H1 (cell line): ENCODE results near the gene RNF220. TPM values are rescaled to one million over a fixed set of nuclear protein-coding genes. Genes with fewer than 3 reads are reported as not detected.

Source experiments
- CTCF ChIA-PET: fragments of 300-600 bp; sonication (Branson Sonifier 250); formaldehyde crosslinking; loops from one replicate; lab custom pipeline; 2021; ENCODE audit not compliant: partially characterized antibody; lab: Charles Lee
- POLR2A ChIA-PET: fragments of 300-600 bp; sonication (Branson Sonifier 250); formaldehyde crosslinking; loops from one replicate; lab custom pipeline; 2021; ENCODE audit warnings: inconsistent platforms; ENCODE audit not compliant: partially characterized antibody; lab: Charles Lee
- DNase-seq, 2 experiments: peaks; one replicate each; pipeline versions ENCODE4 v3.0.0 to v3.0.0-alpha.2; 2010 to 2022; ENCODE audit warnings: low spot score in 2 of 2, low read depth in 1 of 2, mixed read lengths in 1 of 2
- FAIRE-seq: peaks from 2 replicates; lab custom pipeline; 2011; peaks lifted over from hg19 to GRCh38; lab: Jason Lieb, UNC
- H2AFZ ChIP-seq: 2 replicates; pipeline ENCODE4 v1.8.1; 2012; ENCODE audit warnings: low read length, inconsistent platforms
- H2AK5ac ChIP-seq: 2 replicates; pipeline ENCODE4 v1.6.1; 2013; ENCODE audit warnings: low read depth, low read length
- H2BK120ac ChIP-seq: replicated peaks from 2 replicates; pipeline ENCODE3; 2013; ENCODE audit warnings: low read depth, low read length, inconsistent platforms
- H2BK12ac ChIP-seq: 2 replicates; pipeline ENCODE4 v1.6.1; 2013; ENCODE audit warnings: low read depth, low read length
- H2BK15ac ChIP-seq: 2 replicates; pipeline ENCODE4 v1.6.1; 2013; ENCODE audit warnings: low read length
- H2BK20ac ChIP-seq: 2 replicates; pipeline ENCODE4 v1.6.1; 2013; ENCODE audit warnings: low read length
- H2BK5ac ChIP-seq: 2 replicates; pipeline ENCODE4 v1.6.1; 2013; ENCODE audit warnings: low read depth, low read length
- H3K14ac ChIP-seq: 2 replicates; pipeline ENCODE4 v1.6.1; 2013; ENCODE audit warnings: inconsistent platforms; ENCODE audit not compliant: insufficient read length
- H3K18ac ChIP-seq: 2 replicates; pipeline ENCODE4 v1.6.1; 2013; ENCODE audit warnings: low read length; ENCODE audit errors: extremely low read depth
- H3K23ac ChIP-seq: 2 replicates; pipeline ENCODE4 v1.6.1; 2013; ENCODE audit warnings: inconsistent platforms; ENCODE audit not compliant: insufficient read length
- H3K23me2 ChIP-seq: 2 replicates; pipeline ENCODE4 v1.6.1; 2013; ENCODE audit warnings: low read depth, low read length
- H3K27ac ChIP-seq: 2 replicates; pipeline ENCODE4 v1.6.1; 2011; ENCODE audit warnings: low read depth, low read length, inconsistent platforms
- H3K27me3 ChIP-seq, 4 experiments: replicated peaks in 1 of 4; 1 replicate in 1 of 4; 2 replicates in 3 of 4; pipeline versions ENCODE4 v1.6.1 to v1.8.1; 2011 to 2013; ENCODE audit warnings: low read length in 3 of 4, mild to moderate bottlenecking in 3 of 4, inconsistent platforms in 2 of 4, mixed read lengths in 2 of 4, moderate library complexity in 1 of 4; ENCODE audit not compliant: control insufficient read depth in 3 of 4, insufficient read depth in 3 of 4; ENCODE audit errors: extremely low read depth in 1 of 4
- H3K36me3 ChIP-seq, 4 experiments: 2 replicates each; pipeline versions ENCODE4 v1.6.1 to v1.8.1; 2011 to 2013; ENCODE audit warnings: mild to moderate bottlenecking in 4 of 4, low read length in 3 of 4, moderate library complexity in 2 of 4, control low read depth in 1 of 4, inconsistent platforms in 1 of 4; ENCODE audit not compliant: insufficient read depth in 4 of 4, control insufficient read depth in 2 of 4
- H3K4ac ChIP-seq: replicated peaks from 2 replicates; pipeline ENCODE3; 2013; ENCODE audit warnings: low read length, low read depth, mixed read lengths, inconsistent platforms; ENCODE audit not compliant: insufficient read length
- H3K4me1 ChIP-seq, 4 experiments: replicated peaks in 1 of 4; 1 replicate in 1 of 4; 2 replicates in 3 of 4; pipeline versions ENCODE4 v1.6.1 to v1.8.1; 2011 to 2013; ENCODE audit warnings: low read length in 3 of 4, inconsistent platforms in 2 of 4, mixed read lengths in 1 of 4; ENCODE audit not compliant: insufficient read depth in 4 of 4, control insufficient read depth in 3 of 4
- H3K4me2 ChIP-seq, 2 experiments: 2 replicates each; pipeline versions ENCODE4 v1.6.1 to v1.8.1; 2011 to 2013; ENCODE audit warnings: low read depth in 2 of 2, low read length in 2 of 2, control low read depth in 1 of 2, inconsistent platforms in 1 of 2, mild to moderate bottlenecking in 1 of 2; ENCODE audit not compliant: insufficient read depth in 1 of 2
- H3K4me3 ChIP-seq, 4 experiments: fragments of 200-600, 300-600 bp in 1 of 4; sonication (generic), shearing (Covaris generic), sonication (Bioruptor Twin) in 1 of 4; 2 replicates each; pipeline versions ENCODE4 v1.5.1 to v1.8.1; 2011 to 2016; ENCODE audit warnings: low read length in 4 of 4, low read depth in 3 of 4, control low read depth in 2 of 4, inconsistent platforms in 2 of 4, mild to moderate bottlenecking in 2 of 4, mixed read lengths in 1 of 4, moderate library complexity in 1 of 4; ENCODE audit not compliant: insufficient read depth in 2 of 4; ENCODE audit errors: extremely low read depth in 1 of 4
- H3K56ac ChIP-seq: replicated peaks from 2 replicates; pipeline ENCODE3; 2013; ENCODE audit warnings: low read depth, mild to moderate bottlenecking, mixed read lengths, low read length, inconsistent platforms; ENCODE audit not compliant: insufficient read length
- H3K79me1 ChIP-seq: 2 replicates; pipeline ENCODE4 v1.6.1; 2013; ENCODE audit warnings: low read depth, low read length, control low read depth
- H3K79me2 ChIP-seq, 2 experiments: 2 replicates each; pipeline versions ENCODE4 v1.6.1 to v1.8.1; 2012 to 2013; ENCODE audit warnings: low read length in 2 of 2, mild to moderate bottlenecking in 2 of 2, inconsistent platforms in 1 of 2; ENCODE audit not compliant: insufficient read depth in 2 of 2, control insufficient read depth in 1 of 2
- H3K9ac ChIP-seq, 4 experiments: replicated peaks in 1 of 4; 1 replicate in 1 of 4; 2 replicates in 3 of 4; pipeline versions ENCODE4 v1.6.1 to v1.8.1; 2011 to 2013; ENCODE audit warnings: low read depth in 3 of 4, low read length in 3 of 4, control low read depth in 2 of 4, mild to moderate bottlenecking in 2 of 4, moderate library complexity in 2 of 4, inconsistent platforms in 1 of 4; ENCODE audit errors: extremely low read depth in 1 of 4
- H3K9me3 ChIP-seq, 2 experiments: 2 replicates each; pipeline versions ENCODE4 v1.6.1 to v1.8.1; 2012 to 2013; ENCODE audit warnings: mild to moderate bottlenecking in 2 of 2, moderate library complexity in 2 of 2, control low read depth in 1 of 2, inconsistent platforms in 1 of 2, low read depth in 1 of 2, low read length in 1 of 2, mixed read lengths in 1 of 2; ENCODE audit not compliant: insufficient read depth in 2 of 2
- H4K20me1 ChIP-seq, 2 experiments: replicated peaks in 1 of 2; 2 replicates each; pipeline versions ENCODE3 to v1.8.1; 2011 to 2013; ENCODE audit warnings: inconsistent platforms in 2 of 2, low read length in 2 of 2, mild to moderate bottlenecking in 1 of 2; ENCODE audit not compliant: insufficient read depth in 2 of 2, control insufficient read depth in 1 of 2
- H4K5ac ChIP-seq: 2 replicates; pipeline ENCODE4 v1.6.1; 2013; ENCODE audit warnings: low read length, low read depth, mixed read lengths, inconsistent platforms; ENCODE audit not compliant: insufficient read length
- H4K8ac ChIP-seq: 2 replicates; pipeline ENCODE4 v1.8.0; 2013; ENCODE audit warnings: mild to moderate bottlenecking, moderate library complexity, low read length, inconsistent platforms; ENCODE audit not compliant: insufficient read depth; ENCODE audit errors: extremely low read depth
- H4K91ac ChIP-seq: replicated peaks from 2 replicates; pipeline ENCODE3; 2013; ENCODE audit warnings: low read length, mixed read lengths, inconsistent platforms; ENCODE audit not compliant: insufficient read length
- BACH1 ChIP-seq: IDR thresholded peaks from 2 replicates; pipeline ENCODE4 v1.6.1; 2012; ENCODE audit warnings: low read length, improper control_type of control experiment
- BRCA1 ChIP-seq: IDR thresholded peaks from 2 replicates; pipeline ENCODE4 v1.6.1; 2012; ENCODE audit warnings: low read depth, low read length, improper control_type of control experiment
- EGR1 ChIP-seq: IDR thresholded peaks from 2 replicates; pipeline ENCODE4 v1.6.1; 2011; ENCODE audit warnings: low read depth, low read length, borderline replicate concordance
- SP2 ChIP-seq: IDR thresholded peaks from 2 replicates; pipeline ENCODE4 v1.6.1; 2012; ENCODE audit warnings: mild to moderate bottlenecking, low read length, inconsistent platforms
- YY1 ChIP-seq: IDR thresholded peaks from 2 replicates; pipeline ENCODE4 v1.6.1; 2011; ENCODE audit warnings: low read depth, mild to moderate bottlenecking, low read length
- WGBS, 2 experiments: shearing (Covaris generic) in 1 of 2; methylation state at CpG; one replicate each; pipeline versions ENCODE4 v1.1.6 to v1.1.7; 2013 to 2015; ENCODE audit warnings: low lambda C conversion rate in 2 of 2, mixed read lengths in 2 of 2, inconsistent platforms in 1 of 2, low coverage in 1 of 2, missing lambda C conversion rate in 1 of 2; ENCODE audit not compliant: insufficient replicate concordance in 2 of 2, insufficient coverage in 1 of 2, insufficient read length in 1 of 2; ENCODE audit errors: extremely low coverage in 1 of 2, missing lambda C conversion rate in 1 of 2; 5-methylcytosine and 5-hydroxymethylcytosine counted together
- polyA plus RNA-seq, 7 experiments: library from polyadenylated mRNA; depleted of rRNA in 3 of 7; stranded (reverse) in 5 of 7; unstranded in 2 of 7; fragments of >200 nt in 5 of 7; fragments of 200-250 nt in 2 of 7; gene quantifications; 1 replicate in 5 of 7; 2 replicates in 1 of 7; 4 replicates in 1 of 7; pipeline versions ENCODE4 v1.2.1 to v1.2.3, GENCODE V29; 2011 to 2013; ENCODE audit warnings: missing spikeins in 2 of 7, mixed read lengths in 2 of 7
- total RNA-seq: library from RNA; stranded (reverse); fragmentation: NEBNext Ultra II Directional; extraction: Animal tissue kit (Norgen Biotek cat#: 25700); gene quantifications from 2 replicates; pipeline ENCODE4 v1.2.1, GENCODE V29; 2021
- TF ChIP-seq, protein P1 (sequence below): IDR thresholded peaks from 2 replicates; pipeline ENCODE4 v1.6.1; 2012; ENCODE audit warnings: inconsistent platforms

The RNF220 gene
- total and polyA plus RNA-seq, 2 of the 8 experiments (the other 6 are each of a cell fraction or from before 2014, with no cell fraction given): 123 to 160 TPM

DNA sequence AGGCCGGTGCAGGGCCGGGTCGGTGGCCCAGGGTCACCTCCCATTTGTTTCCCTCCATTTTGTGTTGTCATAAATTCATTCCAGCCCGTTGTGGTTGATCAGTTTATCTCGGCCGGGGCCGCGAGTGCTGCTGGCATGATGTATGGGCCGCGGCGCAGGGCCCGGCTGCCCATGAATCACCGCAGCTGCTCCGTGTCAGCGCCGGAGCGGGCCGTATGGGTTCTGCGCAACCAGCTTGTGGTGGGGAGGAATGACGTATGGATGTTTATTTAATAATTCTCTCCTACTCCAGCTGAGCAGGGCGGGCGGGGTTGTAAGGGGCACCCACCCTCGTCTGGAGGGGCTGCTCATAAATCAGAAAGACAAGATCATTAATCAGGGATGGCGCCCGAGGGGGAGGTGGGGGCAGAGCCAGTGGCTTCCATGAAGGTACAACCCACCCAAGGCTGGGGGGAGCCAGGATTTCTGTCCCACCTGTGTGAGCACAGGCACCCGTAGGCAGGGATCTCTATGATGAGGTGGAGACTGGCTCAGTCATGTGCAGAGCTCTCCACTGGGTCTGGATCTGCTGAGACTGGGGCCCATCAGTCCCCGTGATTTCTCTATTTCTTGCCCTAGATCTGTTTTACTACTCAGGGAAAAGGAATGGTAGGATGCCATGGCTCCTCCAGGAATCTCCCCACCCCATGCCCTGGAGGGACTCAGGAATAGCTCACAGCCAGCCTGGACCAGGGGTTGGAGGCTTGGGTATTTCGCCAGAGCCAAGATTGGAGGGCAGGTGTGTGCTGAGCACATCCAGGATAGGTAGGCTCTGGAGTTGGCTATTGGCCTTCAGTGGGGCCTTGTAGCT is 241.4 kb downstream of the RNF220 start:
- H3K36me3 ChIP-seq: peaks cover 21 to 67% (median 42%) of the 10 kb centered on the region in 4 experiments
- no peak for FAIRE-seq

More for the DNA sequence above, 241.4 kb downstream of the RNF220 start:
- Histone ChIP-seq H3K18ac (no peak overlapping the region), H3K56ac (no peak overlapping the region), H3K79me2 (no peaks in the 10 kb centered on the region), H2BK15ac (no peak overlapping the region), H2BK120ac (no peak overlapping the region), H3K4me2 (no peak overlapping the region), H2AK5ac (no peak overlapping the region), H4K20me1 (peaks cover 8 to 14% of the 10 kb centered on the region in 2 experiments), H4K91ac (no peak overlapping the region), H3K9me3 (no peaks in the 10 kb centered on the region), H2AFZ (no peak overlapping the region), H2BK5ac (no peak overlapping the region), H2BK20ac (no peak overlapping the region), H3K23ac (no peak overlapping the region), H3K27ac (no peak overlapping the region), H3K4me3 (no peak overlapping the region), H3K9ac (no peak overlapping the region), H3K14ac (no peak overlapping the region), H3K27me3 (no peaks in the 10 kb centered on the region), H3K4me1 (peaks cover 0 to 10% (median 8%) of the 10 kb centered on the region in 4 experiments; a peak in 4 of 7 replicates), H2BK12ac (no peak overlapping the region), H4K8ac (no peak overlapping the region; the same call in 1 of the 2 replicates), H3K4ac (no peak overlapping the region), H4K5ac (no peak overlapping the region), H3K23me2 (no peaks in the 10 kb centered on the region), H3K79me1 (peaks cover 10% of the 10 kb centered on the region)
- ChIA-PET POLR2A (interaction anchor here (0.8 to 23.6 kb wide), 9 partner anchors 9 to 601 kb away, joined by 3 to 633 read pairs (median 4); partner anchors contain the start of genes ARMH1 and TMEM53), CTCF (interaction anchor here (0.9 to 8.6 kb wide), 8 partner anchors 9 to 426 kb away, joined by 3 to 197 read pairs (median 5); no protein-coding TSS in a partner anchor)
- no peak for TF ChIP-seq SP2
- no peak for TF ChIP-seq EGR1
- no peak for TF ChIP-seq BACH1
- TF ChIP-seq BRCA1: no peak
- no peak for TF ChIP-seq YY1
- TF ChIP-seq, protein P1, sequence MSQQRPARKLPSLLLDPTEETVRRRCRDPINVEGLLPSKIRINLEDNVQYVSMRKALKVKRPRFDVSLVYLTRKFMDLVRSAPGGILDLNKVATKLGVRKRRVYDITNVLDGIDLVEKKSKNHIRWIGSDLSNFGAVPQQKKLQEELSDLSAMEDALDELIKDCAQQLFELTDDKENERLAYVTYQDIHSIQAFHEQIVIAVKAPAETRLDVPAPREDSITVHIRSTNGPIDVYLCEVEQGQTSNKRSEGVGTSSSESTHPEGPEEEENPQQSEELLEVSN: no peak
- WGBS, 2 experiments: 95% methylated on average over 23 of the region's 28 CpGs; no CpG with 5 or more reads in 1 of the 2 experiments
- no peak for DNase-seq
